NT2/D1 (cell line): ENCODE measurements around the gene OLR1.

Experiments
- SUZ12 ChIP-seq: IDR thresholded peaks from 2 replicates; pipeline ENCODE4 v1.6.1; 2011; ENCODE audit not compliant: insufficient read length, insufficient read depth; ENCODE audit errors: extremely low read depth
- YY1 ChIP-seq: IDR thresholded peaks from 2 replicates; pipeline ENCODE4 v1.6.1; 2011; ENCODE audit not compliant: insufficient read length, insufficient read depth
- ZNF274 ChIP-seq: IDR thresholded peaks from 2 replicates; pipeline ENCODE4 v1.6.1; 2011; ENCODE audit warnings: mild to moderate bottlenecking, low read depth, low read length

DNA sequence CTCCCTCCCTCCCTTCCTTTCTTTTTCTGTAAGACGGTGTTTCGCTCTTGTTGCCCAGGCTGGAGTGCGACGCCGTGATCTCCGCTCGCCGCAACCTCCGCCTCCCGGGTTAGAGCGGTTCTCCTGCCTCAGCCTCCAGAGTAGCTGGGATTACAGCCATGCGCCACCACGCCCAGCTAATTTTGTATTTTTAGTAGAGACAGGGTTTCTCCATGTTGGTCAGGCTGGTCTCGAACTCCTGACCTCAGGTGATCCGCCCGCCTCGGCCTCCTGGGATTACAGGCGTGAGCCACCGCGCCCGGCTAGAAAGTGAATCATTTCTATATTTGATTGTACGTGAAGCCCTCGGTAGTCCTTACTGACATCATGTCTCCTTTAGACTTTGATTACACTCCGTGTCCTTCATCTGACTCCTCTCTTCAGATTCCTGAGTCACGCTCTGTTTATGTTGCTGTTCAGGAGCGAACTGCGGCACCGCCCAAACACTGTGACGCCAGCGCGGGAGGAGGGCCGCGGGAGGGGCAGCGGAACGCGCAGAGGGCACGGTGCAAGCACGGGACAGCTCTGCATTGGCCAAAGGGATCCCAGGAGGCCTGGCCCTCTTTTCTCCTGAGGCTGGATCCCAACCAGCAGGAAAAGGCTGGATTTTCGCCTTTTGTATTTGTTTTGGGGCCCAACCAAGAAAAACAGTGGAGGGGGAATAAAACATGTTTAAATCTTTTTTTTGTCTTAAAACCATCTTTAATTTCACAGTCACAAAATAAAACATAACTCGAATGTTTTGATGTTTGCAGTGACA, 40.2 kb upstream of the OLR1 start:
- TF ChIP-seq SUZ12 = no peak
- no peak for TF ChIP-seq ZNF274
- TF ChIP-seq YY1 = no peak
